K562 (cell line): ENCODE measurements around the gene SHBG. TPM values are rescaled to one million over a fixed set of nuclear protein-coding genes. Genes with fewer than 3 reads are reported as not detected.

ENCODE experiments used
- ATAC-seq: fragments of 200-7000 bp; cut with Tn5 transposase; 3 replicates; pipeline ENCODE4 v1.9.1; 2020; ENCODE audit warnings: moderate library complexity
- BruUV-seq: library from RNA; stranded (reverse); fragments of 400-500 nt; replicated peaks from 2 replicates; lab custom pipeline; 2021; lab: Mats Ljungman, UMichigan
- CTCF ChIA-PET: fragments of 300-600 bp; formaldehyde crosslinking; extraction: SDS; loops from one replicate; lab custom pipeline; 2021; ENCODE audit warnings: low intra/inter-chr PET ratio; lab: Yijun Ruan, JAX
- POLR2A ChIA-PET: fragments of 300-600, 350-650 bp; sonication (Branson Sonifier 250); formaldehyde crosslinking; extraction: SDS; loops from one replicate; lab custom pipeline; 2021; ENCODE audit warnings: antibody characterized with exemption, inconsistent platforms; lab: Yijun Ruan, JAX
- DNase-seq, 4 experiments: peaks; one replicate each; pipeline versions ENCODE4 v3.0.0 to v3.0.0-alpha.2; 2011 to 2018; ENCODE audit warnings: low spot score in 3 of 4, mixed read lengths in 3 of 4; ENCODE audit errors: extremely low read depth in 1 of 4
- FAIRE-seq: peaks from 2 replicates; lab custom pipeline; 2011; peaks lifted over from hg19 to GRCh38; lab: Jason Lieb, UNC
- H2AFZ ChIP-seq: 2 replicates; pipeline ENCODE4 v1.6.0; 2011; ENCODE audit warnings: low read depth, low read length, control low read depth, inconsistent platforms
- H3K27ac ChIP-seq: fragments of 200-600 bp; 3 replicates; pipeline ENCODE4 v1.8.0; 2011; ENCODE audit warnings: low read depth, mild to moderate bottlenecking, control low read depth, inconsistent platforms, low read length, moderate library complexity, mixed read lengths; ENCODE audit errors: extremely low read depth
- H3K27me3 ChIP-seq, 2 experiments: fragments of 300-600 bp in 1 of 2; 2 replicates in 1 of 2; 3 replicates in 1 of 2; pipeline versions ENCODE4 v1.6.0 to v1.8.0; 2011; ENCODE audit warnings: inconsistent platforms in 2 of 2, low read length in 2 of 2, mild to moderate bottlenecking in 1 of 2, mixed read lengths in 1 of 2, moderate library complexity in 1 of 2; ENCODE audit not compliant: control insufficient read depth in 2 of 2, insufficient read depth in 2 of 2
- H3K36me3 ChIP-seq: fragments of 300-600 bp; 3 replicates; pipeline ENCODE4 v1.8.0; 2011; ENCODE audit warnings: mild to moderate bottlenecking, low read length, inconsistent platforms; ENCODE audit not compliant: control insufficient read depth, insufficient read depth
- H3K4me1 ChIP-seq, 2 experiments: fragments of 200-600 bp in 1 of 2; replicated peaks in 1 of 2; 2 replicates in 1 of 2; 3 replicates in 1 of 2; pipeline versions ENCODE4 v1.5.1 to v1.8.0; 2011; ENCODE audit warnings: inconsistent platforms in 2 of 2, low read length in 2 of 2, mild to moderate bottlenecking in 1 of 2, mixed read lengths in 1 of 2, moderate library complexity in 1 of 2; ENCODE audit not compliant: control insufficient read depth in 2 of 2, insufficient read depth in 2 of 2
- H3K4me2 ChIP-seq: 2 replicates; pipeline ENCODE4 v1.6.1; 2011; ENCODE audit warnings: low read length, control low read depth, inconsistent platforms, mixed read lengths; ENCODE audit not compliant: insufficient read depth
- H3K4me3 ChIP-seq: fragments of 200-600 bp; sonication (generic), shearing (Covaris generic); 2 replicates; pipeline ENCODE4 v1.5.1; 2016; ENCODE audit warnings: control low read depth, inconsistent platforms
- H3K79me2 ChIP-seq: fragments of 200-600 bp; 3 replicates; pipeline ENCODE4 v1.8.0; 2011; ENCODE audit warnings: low read length, inconsistent platforms; ENCODE audit not compliant: control insufficient read depth, insufficient read depth
- H3K9ac ChIP-seq, 2 experiments: 2 replicates each; pipeline versions ENCODE4 v1.6.0 to v1.6.1; 2011; ENCODE audit warnings: low read depth in 2 of 2, low read length in 2 of 2, control low read depth in 1 of 2, inconsistent platforms in 1 of 2, mild to moderate bottlenecking in 1 of 2, mixed read lengths in 1 of 2; ENCODE audit not compliant: insufficient read depth in 1 of 2
- H3K9me1 ChIP-seq: one replicate; pipeline ENCODE4 v1.6.0; 2011; ENCODE audit warnings: inconsistent platforms, mild to moderate bottlenecking, low read length, moderate library complexity; ENCODE audit not compliant: control insufficient read depth, insufficient read depth
- H3K9me3 ChIP-seq: replicated peaks from 2 replicates; pipeline ENCODE4 v1.5.1; 2011; ENCODE audit warnings: low read depth, low read length, inconsistent platforms; ENCODE audit not compliant: control insufficient read depth, insufficient read depth
- H4K20me1 ChIP-seq: replicated peaks from 2 replicates; pipeline ENCODE4 v1.6.1; 2011; ENCODE audit warnings: low read length, inconsistent platforms, mixed read lengths; ENCODE audit not compliant: control insufficient read depth, insufficient read depth
- EGR1 ChIP-seq: fragments of 450-650 bp; conservative IDR thresholded peaks from 2 replicates; pipeline ENCODE4 v1.6.1; 2017; ENCODE audit warnings: mild to moderate bottlenecking
- GATAD2B ChIP-seq: fragments of 450-650 bp; IDR thresholded peaks from 2 replicates; pipeline ENCODE4 v1.6.1; 2017; ENCODE audit warnings: mild to moderate bottlenecking, borderline replicate concordance
- HOXB6 ChIP-seq: fragments of 250-450 bp; sonication (Bioruptor Pico); IDR thresholded peaks from 2 replicates; pipeline ENCODE4 v1.5.1; 2022; ENCODE audit warnings: mild to moderate bottlenecking, borderline replicate concordance
- KAT2B ChIP-seq: IDR thresholded peaks from one replicate; pipeline ENCODE4 v1.6.1; 2012; ENCODE audit warnings: low read depth, mild to moderate bottlenecking, control low read depth, inconsistent platforms, low read length, moderate library complexity
- MAZ ChIP-seq, 2 experiments: fragments of 450-650 bp in 1 of 2; sonication (generic) in 1 of 2; formaldehyde crosslinking; IDR thresholded peaks in 1 of 2; conservative IDR thresholded peaks in 1 of 2; 2 replicates each; pipeline versions ENCODE4 v1.4.0 to v1.5.0; 2020; ENCODE audit warnings: mild to moderate bottlenecking in 1 of 2, missing genetic modification reagents in 1 of 2
- NR2C2 ChIP-seq, 2 experiments: fragments of 200-800 bp in 1 of 2; sonication (Bioruptor generic) in 1 of 2; sonication (generic) in 1 of 2; formaldehyde crosslinking in 1 of 2; IDR thresholded peaks; 2 replicates each; pipeline versions ENCODE4 v1.6.1 to v1.8.0; 2016 to 2022; ENCODE audit warnings: mild to moderate bottlenecking in 1 of 2, missing compliant biosample characterization in 1 of 2, missing genetic modification characterization in 1 of 2, missing genetic modification reagents in 1 of 2
- RBM34 ChIP-seq: fragments of 200-400 bp; formaldehyde crosslinking; IDR thresholded peaks from 2 replicates; pipeline ENCODE4 v1.6.1; 2018; ENCODE audit warnings: low read length, borderline replicate concordance; ENCODE audit not compliant: insufficient read depth
- RBM39 ChIP-seq: fragments of 200-400 bp; formaldehyde crosslinking; optimal IDR thresholded peaks from 2 replicates; pipeline ENCODE3; 2018; ENCODE audit warnings: low read depth, low read length
- SMARCA5 ChIP-seq: fragments of 450-650 bp; IDR thresholded peaks from 2 replicates; pipeline ENCODE4 v1.6.1; 2016
- ZNF274 ChIP-seq: IDR thresholded peaks from 2 replicates; pipeline ENCODE4 v1.6.1; 2011; ENCODE audit warnings: low read depth, mild to moderate bottlenecking, low read length, moderate library complexity, borderline replicate concordance
- ZNF384 ChIP-seq: IDR thresholded peaks from 2 replicates; pipeline ENCODE4 v1.6.1; 2012; ENCODE audit warnings: low read depth, low read length, improper control_type of control experiment
- ZZZ3 ChIP-seq: fragments of 450-650 bp; IDR thresholded peaks from 2 replicates; pipeline ENCODE4 v1.6.1; 2016; ENCODE audit warnings: antibody characterized with exemption, mild to moderate bottlenecking, moderate library complexity
- whole genome bisulfite sequencing: fragments of 100-300 bp; shearing (Covaris generic); methylation state at CpG from one replicate; pipeline ENCODE4 v1.1.6; 2016; ENCODE audit warnings: low coverage, mixed read lengths; ENCODE audit not compliant: insufficient coverage; ENCODE audit errors: missing lambda C conversion rate; 5-methylcytosine and 5-hydroxymethylcytosine counted together
- in situ Hi-C: fragments of 300-500 bp; cut with MboI; formaldehyde crosslinking; loops from 4 replicates; pipeline ENCODE4 v1.15.0; 2018; ENCODE audit warnings: inconsistent platforms, mixed read lengths
- intact Hi-C: fragments of 100-400 bp; cut with micrococcal nuclease; formaldehyde crosslinking; loops from 2 replicates; pipeline ENCODE4 v1.14.2; 2022
- polyA plus RNA-seq, 8 experiments: library from polyadenylated mRNA; depleted of rRNA in 4 of 8; stranded (reverse) in 5 of 8; unstranded in 3 of 8; fragments of >200 nt; fragmentation: Nextera tagmentation in 2 of 8; fragmentation: Illumina TruSeq in 1 of 8; extraction: Ambion mirVana in 2 of 8; extraction: Trizol in 1 of 8; gene quantifications; 2 replicates each; pipeline versions ENCODE4 v1.2.1 to v1.2.3, GENCODE V29; 2011 to 2014; ENCODE audit warnings: inconsistent platforms in 1 of 8, missing spikeins in 1 of 8
- total RNA-seq, 7 experiments: library from RNA; depleted of rRNA in 6 of 7; stranded (reverse); fragments of >200 nt in 6 of 7; fragmentation: Illumina TruSeq in 2 of 7; extraction: Trizol in 2 of 7; gene quantifications; 2 replicates each; pipeline versions ENCODE4 v1.2.1 to v1.2.3, GENCODE V29; 2011 to 2021; ENCODE audit warnings: low replicate concordance in 1 of 7
- TF ChIP-seq, protein P1 (sequence below), 2 experiments: fragments of 450-650 bp in 1 of 2; sonication (generic) in 1 of 2; formaldehyde crosslinking in 1 of 2; IDR thresholded peaks in 1 of 2; conservative IDR thresholded peaks in 1 of 2; 2 replicates each; pipeline versions ENCODE4 v1.6.1 to v1.8.1; 2016 to 2023; ENCODE audit warnings: mild to moderate bottlenecking in 2 of 2, moderate library complexity in 2 of 2, inconsistent platforms in 1 of 2, missing genetic modification reagents in 1 of 2
- TF ChIP-seq, protein P2 (sequence below): fragments of 450-650 bp; formaldehyde crosslinking; IDR thresholded peaks from 2 replicates; pipeline ENCODE4 v1.4.0; 2022; ENCODE audit warnings: missing genetic modification characterization
- TF ChIP-seq, protein P3 (sequence below): fragments of 250-450 bp; sonication (Bioruptor Pico); IDR thresholded peaks from 2 replicates; pipeline ENCODE4 v1.8.0; 2021; ENCODE audit warnings: moderate library complexity, mild to moderate bottlenecking, inconsistent platforms

SHBG gene
- total and polyA plus RNA-seq, 9 of the 15 experiments (the other 6 are each of a cell fraction or from before 2014, with no cell fraction given), result not detected

GRCh38 chr17:7629939-7630571 lies at the start of gene SHBG (continued):
- peak; percentile 56; the same call in 1 of the 2 replicates for TF ChIP-seq NR2C2 (CRISPR knock-in tag; IDR thresholded peaks at IDR 0.05)
- peak; percentile 66 for TF ChIP-seq NR2C2 (tag; IDR thresholded peaks at IDR 0.05)
- TF ChIP-seq EGR1, result peak; percentile 57; the same call in 1 of the 2 replicates
- no peak for TF ChIP-seq GATAD2B

- POLR2A ChIA-PET, result interaction anchor here (0.6 to 1.9 kb wide), 11 partner anchors 8 to 295 kb away, joined by 3 to 7 read pairs (median 4); partner anchors contain the start of genes SOX15, TP53 and WRAP53
- TF ChIP-seq HOXB6 (CRISPR knock-in tag), result no peak
- TF ChIP-seq ZNF274, result no peak
- no peak for TF ChIP-seq RBM39
- TF ChIP-seq RBM34, result no peak
- TF ChIP-seq, protein P1, sequence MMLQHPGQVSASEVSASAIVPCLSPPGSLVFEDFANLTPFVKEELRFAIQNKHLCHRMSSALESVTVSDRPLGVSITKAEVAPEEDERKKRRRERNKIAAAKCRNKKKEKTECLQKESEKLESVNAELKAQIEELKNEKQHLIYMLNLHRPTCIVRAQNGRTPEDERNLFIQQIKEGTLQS (IDR thresholded peaks at IDR 0.05), result no peak
- TF ChIP-seq, protein P1 (CRISPR knock-in tag; conservative IDR thresholded peaks at IDR 0.05), result no peak
- no peak for TF ChIP-seq KAT2B
- no peak for TF ChIP-seq ZNF384
- TF ChIP-seq MAZ (CRISPR knock-in tag; conservative IDR thresholded peaks at IDR 0.05 in 1 of 2, IDR thresholded peaks at IDR 0.05 in 1 of 2), result 0 out of 4 replicates have a peak, but pooled peaks of 1 of the 2 experiments have one; percentile 35
- TF ChIP-seq SMARCA5, result no peak
- TF ChIP-seq, protein P2, sequence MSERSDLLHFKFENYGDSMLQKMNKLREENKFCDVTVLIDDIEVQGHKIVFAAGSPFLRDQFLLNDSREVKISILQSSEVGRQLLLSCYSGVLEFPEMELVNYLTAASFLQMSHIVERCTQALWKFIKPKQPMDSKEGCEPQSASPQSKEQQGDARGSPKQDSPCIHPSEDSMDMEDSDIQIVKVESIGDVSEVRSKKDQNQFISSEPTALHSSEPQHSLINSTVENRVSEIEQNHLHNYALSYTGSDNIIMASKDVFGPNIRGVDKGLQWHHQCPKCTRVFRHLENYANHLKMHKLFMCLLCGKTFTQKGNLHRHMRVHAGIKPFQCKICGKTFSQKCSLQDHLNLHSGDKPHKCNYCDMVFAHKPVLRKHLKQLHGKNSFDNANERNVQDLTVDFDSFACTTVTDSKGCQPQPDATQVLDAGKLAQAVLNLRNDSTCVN (CRISPR knock-in tag), result no peak
- no peak for TF ChIP-seq ZZZ3
- TF ChIP-seq, protein P3, sequence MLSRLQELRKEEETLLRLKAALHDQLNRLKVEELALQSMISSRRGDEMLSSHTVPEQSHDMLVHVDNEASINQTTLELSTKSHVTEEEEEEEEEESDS, result no peak
Observed at GRCh38 chr17:7580604-7581575, 49.0 kb upstream of the SHBG start.

More at GRCh38 chr17:7580604-7581575, 49.0 kb upstream of the SHBG start:
- Histone ChIP-seq H3K9ac (peak overlapping the region; percentile 74 to 92), H3K4me1 (peaks cover 45 to 59% of the 10 kb centered on the region in 2 experiments), H3K36me3 (peaks cover 35% of the 10 kb centered on the region), H2AFZ (no peak overlapping the region), H3K27me3 (no peaks in the 10 kb centered on the region), H3K79me2 (peaks cover 75% of the 10 kb centered on the region), H3K4me2 (peak overlapping the region; percentile 90), H3K9me3 (no peaks in the 10 kb centered on the region), H3K4me3 (peak overlapping the region; percentile 42), H3K9me1 (no peaks in the 10 kb centered on the region), H3K27ac (peak overlapping the region; percentile 81), H4K20me1 (peaks cover 23% of the 10 kb centered on the region)
- FAIRE-seq (peak; percentile 74), ATAC-seq (no peak), DNase-seq (peak in 1 of 4 experiments; percentile 73)
- intact Hi-C loops, result loop anchor here (5.0 kb wide), 1 partner anchor 36 kb away; no protein-coding TSS in a partner anchor
- CTCF ChIA-PET, result no interaction called here
- in situ Hi-C loops, result no loop called here
- BruUV-seq, result no TSS peak
- 9% methylated on average over 16 of the region's 23 CpGs for WGBS
